Epithelial cell of esophagus (primary cell): ENCODE results near the gene RPL37.

Experiments
- DNase-seq: peaks from one replicate; pipeline ENCODE4 v3.0.0; 2010; ENCODE audit warnings: low read depth
- H3K4me3 ChIP-seq: 2 replicates; pipeline ENCODE4 v1.5.1; 2011; ENCODE audit warnings: mild to moderate bottlenecking, low read length, control low read depth
- TF ChIP-seq, protein P1 (sequence below): IDR thresholded peaks from 2 replicates; pipeline ENCODE4 v1.5.1; 2011; ENCODE audit warnings: low read depth, mild to moderate bottlenecking, low read length, control low read depth, inconsistent platforms; ENCODE audit not compliant: insufficient read depth; ENCODE audit errors: missing control alignments

The RPL37 gene

GRCh38 chr5:40847525-40847924 is 12.5 kb upstream of the RPL37 start:
- TF ChIP-seq, protein P1, sequence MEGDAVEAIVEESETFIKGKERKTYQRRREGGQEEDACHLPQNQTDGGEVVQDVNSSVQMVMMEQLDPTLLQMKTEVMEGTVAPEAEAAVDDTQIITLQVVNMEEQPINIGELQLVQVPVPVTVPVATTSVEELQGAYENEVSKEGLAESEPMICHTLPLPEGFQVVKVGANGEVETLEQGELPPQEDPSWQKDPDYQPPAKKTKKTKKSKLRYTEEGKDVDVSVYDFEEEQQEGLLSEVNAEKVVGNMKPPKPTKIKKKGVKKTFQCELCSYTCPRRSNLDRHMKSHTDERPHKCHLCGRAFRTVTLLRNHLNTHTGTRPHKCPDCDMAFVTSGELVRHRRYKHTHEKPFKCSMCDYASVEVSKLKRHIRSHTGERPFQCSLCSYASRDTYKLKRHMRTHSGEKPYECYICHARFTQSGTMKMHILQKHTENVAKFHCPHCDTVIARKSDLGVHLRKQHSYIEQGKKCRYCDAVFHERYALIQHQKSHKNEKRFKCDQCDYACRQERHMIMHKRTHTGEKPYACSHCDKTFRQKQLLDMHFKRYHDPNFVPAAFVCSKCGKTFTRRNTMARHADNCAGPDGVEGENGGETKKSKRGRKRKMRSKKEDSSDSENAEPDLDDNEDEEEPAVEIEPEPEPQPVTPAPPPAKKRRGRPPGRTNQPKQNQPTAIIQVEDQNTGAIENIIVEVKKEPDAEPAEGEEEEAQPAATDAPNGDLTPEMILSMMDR: no peak
- no peak overlapping the region for H3K4me3 ChIP-seq
- no peak for DNase-seq

DNA sequence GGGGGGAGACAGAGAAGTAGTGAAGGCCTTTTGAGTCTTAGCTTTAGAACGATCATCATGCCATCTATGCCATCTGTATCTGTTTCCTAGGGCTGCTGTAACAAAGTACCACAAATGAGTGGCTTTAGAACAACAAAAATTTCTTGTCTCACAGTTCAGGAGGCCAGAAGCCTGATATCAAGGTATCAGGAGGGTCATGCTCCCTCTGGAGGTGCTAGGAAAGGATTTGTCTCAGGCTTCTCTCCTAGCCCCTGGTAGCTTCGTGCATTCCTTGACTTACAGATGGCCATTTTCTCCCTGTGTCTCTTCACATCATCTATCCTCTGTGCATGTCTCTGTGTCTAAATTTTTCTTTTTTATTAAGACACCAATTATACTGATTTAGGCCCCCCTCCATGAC is 11.3 kb upstream of the RPL37 start:
- DNase-seq: no peak
- no peak overlapping the region for H3K4me3 ChIP-seq
- TF ChIP-seq, protein P1: no peak

DNA sequence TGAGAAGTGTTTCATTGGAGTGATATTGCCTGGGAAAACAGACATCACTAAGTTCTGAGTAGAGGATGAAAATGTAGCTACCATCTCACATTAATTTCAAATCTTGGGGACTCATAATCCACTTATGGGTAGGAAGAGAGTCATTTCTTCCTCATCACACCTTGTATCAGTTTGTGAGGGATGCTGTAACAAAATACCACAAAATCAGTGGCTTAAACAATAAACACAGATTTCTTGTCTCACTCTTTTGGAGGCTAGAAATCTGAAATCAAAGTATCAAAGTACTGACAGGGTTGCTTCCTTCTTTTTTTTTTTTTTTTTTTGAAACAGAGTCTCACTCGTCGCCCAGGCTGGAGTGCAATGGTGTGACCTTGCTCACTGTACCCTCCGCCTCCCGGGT is 9.5 kb upstream of the RPL37 start:
- no peak overlapping the region for H3K4me3 ChIP-seq
- TF ChIP-seq, protein P1: no peak
- DNase-seq: no peak

GRCh38 chr5:40842351-40842750 is 7.3 kb upstream of the RPL37 start:
- peak; percentile 60 for DNase-seq
- TF ChIP-seq, protein P1: no peak
- peak overlapping the region; percentile 53 for H3K4me3 ChIP-seq

- peak within 1 kb of the TSS; percentile 53 for H3K4me3 ChIP-seq
- TF ChIP-seq, protein P1: no peak
- DNase-seq: peak; percentile 52
Observed at GRCh38 chr5:40841068-40841805, 6.2 kb upstream of the RPL37 start, which contains the start of gene CARD6. Gene CARD6 (plus strand): TSS chr5:40841367. CDS start chr5:40841383, 16 bp downstream.

GRCh38 chr5:40838086-40838485 is 3.1 kb upstream of the RPL37 start:
- DNase-seq: no peak
- H3K4me3 ChIP-seq: no peak overlapping the region
- TF ChIP-seq, protein P1: no peak

GRCh38 chr5:40834391-40834848 is 602 bp downstream of the RPL37 start:
- peak; percentile 29 for DNase-seq
- peak overlapping the region; percentile 96 for H3K4me3 ChIP-seq
- TF ChIP-seq, protein P1: no peak
